GM12872 (cell line): ENCODE measurements around the gene MAVS.

Experiments used
- CTCF ChIP-seq: IDR thresholded peaks from 3 replicates; pipeline ENCODE4 v1.5.1; 2011; ENCODE audit warnings: low read depth, mild to moderate bottlenecking, low read length, moderate library complexity; ENCODE audit not compliant: insufficient read depth

Gene MAVS

GRCh38 chr20:3846740-3847428 lies at the start of gene MAVS:
Gene MAVS (plus strand): TSS chr20:3846834. CDS start chr20:3854625, 7,791 bp downstream.
- no peak for TF ChIP-seq CTCF

GRCh38 chr20:3797226-3797545 lies 49.4 kb upstream of the MAVS start:
- TF ChIP-seq CTCF: no peak

- no peak for TF ChIP-seq CTCF
These were observed 48.9 kb upstream of the MAVS start for GRCh38 chr20:3797592-3798372.

- no peak for TF ChIP-seq CTCF
These were observed 48.3 kb upstream of the MAVS start for GRCh38 chr20:3798373-3798768.

- TF ChIP-seq CTCF: no peak
These were observed 47.8 kb upstream of the MAVS start for GRCh38 chr20:3798908-3799248.

- no peak for TF ChIP-seq CTCF
These were observed 46.3 kb upstream of the MAVS start for GRCh38 chr20:3800256-3800877.

- no peak for TF ChIP-seq CTCF
These were observed 45.8 kb upstream of the MAVS start for GRCh38 chr20:3800878-3801260.
